GM10847 (cell line): ENCODE measurements around the gene SLX4.

Source experiments
- POLR2A ChIP-seq: IDR thresholded peaks from 2 replicates; pipeline ENCODE4 v1.6.1; 2011; ENCODE audit not compliant: insufficient read length; ENCODE audit errors: extremely low read depth

The SLX4 gene

DNA sequence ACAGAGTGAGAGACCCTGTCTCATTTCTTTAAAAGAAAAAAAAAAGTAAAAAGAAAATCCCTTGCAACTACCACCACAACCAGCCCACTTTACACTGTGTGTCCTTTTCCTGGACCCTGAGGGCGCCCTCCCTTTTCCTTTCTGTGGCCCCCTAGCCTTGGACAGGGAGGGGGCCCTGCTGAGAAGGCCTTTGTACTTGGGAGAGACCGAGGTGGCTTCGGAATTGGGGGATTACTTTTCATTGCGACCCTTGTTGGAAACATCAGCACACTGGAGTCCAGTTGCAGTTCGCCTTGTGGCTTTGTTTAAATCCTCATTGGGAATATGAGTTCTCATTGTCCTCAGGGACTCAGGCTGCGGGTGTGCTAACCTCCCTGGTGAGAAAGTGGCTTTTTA is 33.7 kb upstream of the SLX4 start:
- no peak for TF ChIP-seq POLR2A

DNA sequence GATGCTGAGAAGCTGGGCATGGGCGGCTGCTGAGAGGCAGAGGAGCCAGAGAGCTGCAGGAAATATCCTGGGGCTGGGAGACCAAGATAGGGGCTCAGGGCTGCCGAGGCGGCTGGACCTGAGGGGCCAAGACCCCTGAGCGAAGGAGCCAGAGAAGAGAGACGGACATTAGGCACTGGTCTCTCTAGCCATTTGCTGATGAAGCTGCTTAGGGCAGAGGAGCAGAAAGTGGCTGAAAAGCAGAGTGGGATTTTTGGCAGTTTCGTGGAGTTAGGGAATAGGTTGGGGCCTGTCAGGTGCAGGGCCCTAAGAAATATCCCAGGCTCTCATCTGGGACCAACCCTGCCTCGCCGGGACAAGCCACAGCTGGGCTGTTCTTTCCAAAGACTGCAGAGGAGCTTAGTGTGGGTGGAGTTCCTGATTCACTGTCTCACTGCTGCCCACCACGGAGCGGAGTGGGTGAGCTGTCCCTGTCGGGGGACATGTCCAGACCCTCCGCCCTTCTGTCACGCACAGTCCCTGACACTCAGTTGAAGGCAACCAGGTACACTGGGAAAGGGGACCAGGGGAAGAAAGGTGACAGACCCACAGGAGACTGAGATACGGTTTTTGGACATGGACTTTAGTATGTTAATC is 31.8 kb upstream of the SLX4 start:
- no peak for TF ChIP-seq POLR2A

DNA sequence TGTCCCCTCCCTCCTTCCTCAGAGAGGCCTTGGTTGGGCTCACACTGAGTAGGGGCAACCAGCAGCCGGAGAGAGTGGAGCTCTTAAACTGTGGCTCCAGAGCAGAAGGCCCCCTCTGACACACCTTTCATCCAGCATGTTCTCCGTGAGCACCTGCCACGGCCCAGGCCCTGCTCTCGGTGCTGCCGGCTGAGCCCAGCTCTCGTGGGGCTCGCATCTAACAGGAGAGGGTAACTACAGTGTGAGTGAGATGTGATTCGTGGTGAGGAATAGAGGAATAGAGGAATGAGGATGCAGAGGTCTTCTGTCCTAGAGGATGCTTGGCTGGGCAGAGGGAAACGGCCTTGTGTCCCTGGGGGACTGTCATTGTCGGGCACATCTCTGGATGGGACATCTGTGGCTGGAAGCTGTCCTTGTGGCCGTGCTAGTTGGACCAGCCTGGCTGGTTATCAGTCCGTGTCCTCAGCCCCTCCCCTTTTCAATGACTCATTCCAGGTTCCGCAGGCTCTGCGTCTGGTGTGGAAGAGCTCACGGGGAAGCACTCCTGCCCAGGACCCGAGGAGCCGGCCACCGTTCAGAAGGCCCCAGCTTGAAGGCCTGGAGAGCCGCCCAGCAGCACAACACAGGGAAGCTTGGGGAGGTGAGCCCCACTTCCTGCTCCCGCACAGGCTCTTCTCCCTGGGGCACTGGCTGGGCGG is 31.1 kb upstream of the SLX4 start:
- no peak for TF ChIP-seq POLR2A

DNA sequence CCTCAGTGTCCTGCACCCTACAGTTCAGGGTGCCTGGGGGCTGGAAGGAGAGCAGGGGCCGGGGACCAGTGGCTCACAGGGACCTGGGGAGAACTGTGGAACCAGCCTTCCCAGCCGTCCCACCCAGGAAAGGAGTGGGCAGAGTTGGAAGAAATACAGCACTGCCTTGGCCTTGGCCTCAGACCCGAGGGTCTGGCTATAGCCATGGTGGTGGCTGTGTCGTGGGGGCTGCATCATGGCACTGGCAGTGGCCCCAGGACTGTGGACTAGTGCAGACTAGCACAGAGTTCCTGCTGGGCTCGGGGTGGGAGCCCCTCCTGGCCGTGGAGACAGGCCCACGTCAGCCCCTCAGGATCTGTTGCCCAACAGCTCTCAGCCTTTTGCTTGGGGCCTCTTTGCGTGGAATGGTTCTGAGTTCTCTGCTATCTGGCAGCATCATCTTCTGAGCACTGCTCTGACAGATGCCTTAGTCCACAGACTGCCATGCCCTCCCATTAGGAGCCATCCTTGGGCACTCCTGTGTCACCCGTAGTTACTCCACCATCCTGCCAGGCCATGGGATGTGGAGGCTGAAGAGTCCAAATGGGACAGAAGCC is 30.5 kb upstream of the SLX4 start:
- no peak for TF ChIP-seq POLR2A

DNA sequence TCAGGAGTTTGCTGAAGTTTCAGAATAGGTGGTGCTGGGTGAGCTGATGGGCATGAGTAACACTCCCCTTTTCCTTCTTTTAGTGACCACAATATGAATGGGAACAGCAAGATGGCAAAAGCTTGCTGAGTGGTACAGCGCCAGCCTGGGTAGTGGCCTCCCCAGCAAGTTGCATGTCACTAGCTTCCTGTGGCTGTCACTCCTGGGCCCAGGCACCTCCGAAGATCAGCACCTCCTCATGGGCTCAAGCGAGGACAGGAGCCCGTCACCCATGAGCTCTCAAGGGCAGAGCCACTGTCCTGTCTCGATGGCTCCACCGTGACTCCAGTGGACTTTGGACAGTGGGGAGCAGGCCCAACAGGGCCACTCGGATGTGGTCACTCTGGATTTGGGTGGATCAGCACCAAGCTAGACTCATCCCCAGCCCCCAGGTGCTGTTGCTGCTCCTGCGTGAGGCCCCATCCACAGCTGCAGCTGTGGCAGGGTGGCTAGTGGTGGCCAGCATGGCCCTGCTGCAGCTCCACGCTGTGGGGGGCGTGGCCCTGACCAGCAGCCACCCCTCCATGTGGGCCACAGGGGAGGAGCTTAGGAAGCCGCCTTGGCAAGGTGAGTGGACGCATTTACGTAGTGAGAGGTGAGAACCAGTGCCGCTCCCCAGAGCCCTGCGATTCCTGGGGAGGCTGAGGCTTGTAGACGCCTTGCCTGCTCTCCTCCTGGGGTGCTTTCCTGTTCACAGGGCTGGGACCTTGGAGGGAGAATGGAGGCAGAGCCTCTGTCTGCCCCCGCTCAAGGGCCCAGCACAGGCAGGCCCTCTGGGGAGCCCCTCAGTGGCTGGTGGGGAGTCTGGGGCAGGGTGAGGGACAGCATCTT is 29.5 kb upstream of the SLX4 start:
- no peak for TF ChIP-seq POLR2A

DNA sequence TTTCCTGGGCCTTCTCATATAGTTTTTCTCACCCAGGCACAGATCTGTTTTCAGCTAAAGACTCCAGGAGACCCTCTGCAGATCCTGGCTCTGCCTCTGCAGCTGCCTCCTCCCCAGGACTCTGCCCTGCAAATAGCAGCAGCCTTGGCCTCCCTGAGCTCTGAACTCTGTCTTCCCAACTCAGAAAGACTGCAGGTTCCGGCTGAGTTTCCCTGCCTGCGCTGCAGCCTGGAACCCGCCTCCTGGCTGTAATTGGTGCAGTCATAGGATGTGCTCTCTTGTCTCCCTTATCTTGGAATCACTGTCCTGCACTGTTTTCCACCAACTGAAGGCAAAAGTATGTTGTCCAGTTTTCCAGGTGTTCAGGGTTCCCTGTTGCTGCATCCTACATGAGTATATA is 28.8 kb upstream of the SLX4 start:
- no peak for TF ChIP-seq POLR2A

DNA sequence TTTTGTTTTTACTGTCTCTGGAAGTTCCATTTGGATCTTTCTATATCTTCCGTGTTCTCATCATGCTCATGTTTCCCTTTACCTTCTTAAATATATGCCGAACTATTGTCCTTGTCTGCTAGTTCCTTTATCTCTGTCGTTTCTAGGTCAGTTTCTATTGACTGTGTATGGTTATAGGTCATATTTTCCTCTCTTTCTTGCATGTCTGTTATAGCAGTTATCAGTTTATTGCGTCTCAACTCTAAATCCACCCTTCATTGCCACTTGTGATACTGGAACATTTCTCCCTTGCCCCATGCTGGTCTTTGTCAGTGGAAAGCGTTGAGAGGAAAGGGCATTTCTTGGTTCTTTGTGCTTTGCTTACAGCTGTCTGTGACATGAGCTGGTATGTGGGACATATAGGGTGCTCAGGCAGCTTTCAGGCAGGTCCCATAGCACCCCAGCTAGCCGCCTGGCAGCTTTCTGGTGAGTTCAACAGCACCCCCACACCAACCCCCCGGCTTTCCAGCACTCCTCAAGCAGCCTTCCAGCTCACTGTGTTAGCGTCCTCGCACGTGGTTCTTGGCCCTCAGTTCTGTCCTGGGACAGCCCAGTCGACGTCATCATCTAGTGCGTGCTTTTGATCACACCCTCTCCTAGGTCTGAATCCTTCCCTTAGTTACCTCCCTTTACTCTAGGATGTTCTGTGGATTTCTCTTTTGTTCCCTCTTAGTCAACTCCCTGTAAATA is 27.7 kb upstream of the SLX4 start:
- no peak for TF ChIP-seq POLR2A

DNA sequence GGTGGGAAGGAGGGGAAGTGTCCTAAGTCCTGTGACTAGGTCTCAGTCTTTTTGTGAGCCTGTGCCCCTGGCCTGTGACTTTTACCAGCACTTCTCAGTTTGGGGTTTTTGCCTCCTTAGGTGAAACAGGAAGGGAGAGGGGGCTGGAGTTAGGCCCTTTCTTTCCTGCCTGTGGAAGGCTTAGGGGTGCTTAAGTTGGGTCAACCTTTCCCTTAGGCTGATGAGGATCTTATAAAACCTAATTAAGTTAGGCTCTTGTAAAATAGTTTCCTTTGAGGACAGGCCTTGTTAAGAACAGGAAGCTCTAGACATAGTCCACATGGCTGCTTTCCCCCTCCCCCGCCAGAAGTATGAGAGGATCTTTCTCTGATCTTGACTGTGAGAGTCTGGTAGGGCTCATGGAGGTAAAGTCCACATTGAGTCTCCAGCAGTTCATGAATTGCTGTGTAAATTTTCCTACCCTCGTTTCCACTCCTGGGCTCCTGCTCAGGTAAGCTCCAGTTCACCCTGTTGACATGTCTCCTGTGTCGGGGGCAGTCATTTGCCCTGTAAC is 26.0 kb upstream of the SLX4 start:
- no peak for TF ChIP-seq POLR2A

DNA sequence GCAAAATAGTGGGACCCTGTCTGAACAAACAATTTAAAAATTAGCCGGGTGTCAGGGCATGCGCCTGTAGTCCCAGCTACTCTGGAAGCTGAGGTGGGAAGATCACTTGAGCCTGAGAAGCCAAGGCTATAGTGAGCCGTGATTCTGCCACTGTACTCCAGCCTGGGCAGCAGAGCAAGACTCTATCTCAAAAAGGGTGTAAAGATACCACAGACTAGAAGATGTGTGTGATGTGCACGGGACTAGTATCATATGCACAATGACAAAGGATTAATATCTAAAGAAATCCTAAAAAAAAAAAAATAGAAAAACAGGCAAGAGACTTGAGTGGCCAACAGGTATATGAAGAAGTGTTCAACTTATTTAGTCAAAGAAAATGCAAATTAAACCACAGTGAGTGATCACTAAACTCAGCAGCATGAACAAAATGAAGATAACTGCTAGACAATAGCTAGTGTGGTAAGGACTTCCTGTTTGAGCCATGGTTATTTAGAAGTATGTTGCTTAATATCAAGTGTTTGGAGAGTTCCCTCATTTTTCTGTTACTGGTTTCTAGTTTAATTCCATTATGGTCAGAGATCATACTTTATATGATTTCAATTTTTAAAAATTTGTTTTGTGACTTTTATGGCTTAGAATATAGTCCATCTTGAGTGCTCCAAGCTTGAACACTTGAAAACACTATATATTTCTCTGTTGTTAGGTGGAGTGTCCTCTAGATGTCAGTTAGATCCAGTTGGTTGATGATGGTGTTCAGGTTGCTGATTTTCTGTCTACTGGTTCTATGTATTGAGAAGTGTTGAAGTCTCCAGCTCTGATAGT is 14.7 kb upstream of the SLX4 start:
- TF ChIP-seq POLR2A, result no peak

DNA sequence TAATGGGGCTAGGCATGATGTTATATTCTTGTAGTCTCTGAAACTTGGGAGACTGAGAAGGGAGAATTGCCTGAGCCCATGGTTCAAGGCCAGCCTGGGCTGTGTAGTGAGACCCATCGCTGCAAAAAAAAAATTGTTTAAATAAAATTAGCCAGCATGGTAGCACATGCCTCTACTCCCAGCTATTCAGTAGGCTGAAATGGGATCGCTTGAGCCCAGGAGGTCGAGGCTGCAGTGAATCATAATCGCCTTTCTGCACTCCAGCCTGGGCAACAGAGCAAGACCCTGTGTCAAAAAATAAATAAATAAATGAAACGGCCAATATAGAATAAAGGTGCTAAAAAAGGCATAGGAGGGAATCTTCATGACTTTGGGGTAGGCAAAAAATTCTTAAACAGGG is 13.9 kb upstream of the SLX4 start:
- TF ChIP-seq POLR2A, result no peak

DNA sequence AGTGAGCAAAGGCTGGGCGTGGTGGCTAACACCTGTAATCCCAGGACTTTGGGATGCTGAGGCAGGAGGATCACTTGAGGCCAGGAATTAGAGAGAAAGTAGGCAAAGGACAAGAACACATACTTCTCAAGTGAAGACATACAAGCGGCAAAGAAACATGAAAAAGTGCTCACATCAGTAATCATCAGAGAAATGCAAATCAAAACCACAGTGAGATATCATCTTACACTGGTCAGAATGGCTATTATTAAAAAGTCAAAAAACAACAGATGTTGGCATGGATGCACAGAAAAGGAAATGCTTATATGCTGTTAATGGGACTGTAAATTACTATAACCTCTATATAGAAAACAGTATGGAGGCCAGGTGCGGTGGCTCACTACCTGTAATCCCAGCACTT is 12.2 kb upstream of the SLX4 start:
- no peak for TF ChIP-seq POLR2A

DNA sequence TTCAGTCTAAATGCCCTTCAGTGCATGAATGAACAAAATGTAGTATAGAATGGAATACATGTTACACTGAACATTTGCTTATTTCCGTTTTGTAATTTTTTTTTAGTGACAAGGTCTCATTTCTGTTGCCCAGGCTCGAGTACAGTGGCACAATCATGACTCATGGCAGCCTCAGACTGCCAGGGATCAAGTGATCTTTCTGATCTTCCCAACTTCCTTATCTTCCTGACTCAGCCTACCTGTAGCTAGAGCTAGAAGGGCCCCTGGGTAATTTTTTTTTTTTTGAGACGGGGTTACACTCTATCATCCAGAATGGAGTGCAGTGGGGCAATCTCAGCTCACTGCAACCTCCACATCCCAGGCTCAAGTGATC is 7.3 kb upstream of the SLX4 start:
- TF ChIP-seq POLR2A, result no peak

DNA sequence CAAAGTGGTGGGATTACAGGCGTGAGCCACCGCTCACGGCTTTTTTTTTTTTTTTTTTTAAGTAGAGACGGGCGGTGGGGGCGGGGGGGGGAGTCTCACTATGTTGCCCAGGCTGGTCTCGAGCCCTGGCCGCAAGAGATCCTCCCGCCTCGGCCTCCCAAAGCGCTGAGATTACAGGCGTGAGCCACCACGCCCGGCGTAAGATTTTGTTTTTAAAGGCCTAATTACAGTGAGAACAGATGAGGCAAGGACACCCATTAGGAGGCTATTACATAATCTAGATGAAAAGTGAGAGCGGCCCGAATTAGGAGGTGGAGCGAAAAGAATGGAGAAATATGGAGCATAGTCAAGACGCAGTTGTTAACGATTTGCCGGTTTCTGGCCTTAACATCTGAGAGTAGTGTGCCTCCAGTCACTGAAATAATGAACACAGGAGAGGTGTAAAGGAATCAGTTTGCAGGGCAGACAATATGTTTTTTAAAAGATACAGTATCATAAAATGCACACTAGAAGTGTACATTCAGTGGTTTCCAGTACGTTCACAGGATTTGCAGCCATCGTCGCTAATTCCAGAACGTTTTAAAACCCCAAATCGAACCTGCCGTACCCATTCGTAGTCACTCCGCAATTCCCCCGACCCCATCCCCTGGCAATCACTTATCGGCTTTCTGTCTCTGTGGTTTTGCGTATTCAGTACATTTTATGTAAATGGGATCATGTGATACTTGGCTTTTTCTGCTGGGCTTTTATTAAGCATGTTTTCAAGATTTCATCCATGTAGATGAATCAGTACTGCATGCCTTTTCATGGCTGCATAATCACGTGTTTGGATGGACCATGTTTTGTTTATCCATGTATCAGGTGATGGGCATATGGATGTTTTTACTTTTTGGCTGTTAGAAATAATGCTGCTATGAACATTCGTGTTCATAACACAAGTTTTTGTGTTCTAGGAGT is 1.4 kb upstream of the SLX4 start:
- TF ChIP-seq POLR2A, result no peak
